ENCODE data around the gene CDH16.
A peak's percentile ranks its signal among the peaks of the same experiment; 100 is the strongest.

Gene CDH16

DNA sequence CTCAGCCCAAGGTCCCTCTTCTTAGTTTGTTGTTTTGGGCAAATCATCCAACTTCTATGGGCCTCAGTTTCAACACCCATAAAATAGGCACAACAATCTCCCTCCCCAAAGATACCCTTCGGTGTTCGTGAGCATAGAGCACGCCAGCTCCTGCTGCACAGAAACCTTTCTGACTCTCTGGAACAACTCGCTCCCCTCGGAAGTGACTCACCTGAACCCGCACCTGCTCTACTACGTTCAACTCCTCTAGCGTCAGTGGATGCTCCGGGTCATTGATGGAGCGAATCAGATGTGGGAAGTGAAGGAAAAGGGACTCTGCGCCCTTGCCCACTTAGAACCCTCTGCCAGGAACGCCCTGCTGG is 15.1 kb upstream of the CDH16 start:
- TF ChIP-seq, protein P1, sequence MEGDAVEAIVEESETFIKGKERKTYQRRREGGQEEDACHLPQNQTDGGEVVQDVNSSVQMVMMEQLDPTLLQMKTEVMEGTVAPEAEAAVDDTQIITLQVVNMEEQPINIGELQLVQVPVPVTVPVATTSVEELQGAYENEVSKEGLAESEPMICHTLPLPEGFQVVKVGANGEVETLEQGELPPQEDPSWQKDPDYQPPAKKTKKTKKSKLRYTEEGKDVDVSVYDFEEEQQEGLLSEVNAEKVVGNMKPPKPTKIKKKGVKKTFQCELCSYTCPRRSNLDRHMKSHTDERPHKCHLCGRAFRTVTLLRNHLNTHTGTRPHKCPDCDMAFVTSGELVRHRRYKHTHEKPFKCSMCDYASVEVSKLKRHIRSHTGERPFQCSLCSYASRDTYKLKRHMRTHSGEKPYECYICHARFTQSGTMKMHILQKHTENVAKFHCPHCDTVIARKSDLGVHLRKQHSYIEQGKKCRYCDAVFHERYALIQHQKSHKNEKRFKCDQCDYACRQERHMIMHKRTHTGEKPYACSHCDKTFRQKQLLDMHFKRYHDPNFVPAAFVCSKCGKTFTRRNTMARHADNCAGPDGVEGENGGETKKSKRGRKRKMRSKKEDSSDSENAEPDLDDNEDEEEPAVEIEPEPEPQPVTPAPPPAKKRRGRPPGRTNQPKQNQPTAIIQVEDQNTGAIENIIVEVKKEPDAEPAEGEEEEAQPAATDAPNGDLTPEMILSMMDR (IDR thresholded peaks at IDR 0.05; ENCODE audit: insufficient read depth, low read depth, low read length, missing control alignments): no peak
- DNase-seq (ENCODE audit: low read depth): no peak

DNA sequence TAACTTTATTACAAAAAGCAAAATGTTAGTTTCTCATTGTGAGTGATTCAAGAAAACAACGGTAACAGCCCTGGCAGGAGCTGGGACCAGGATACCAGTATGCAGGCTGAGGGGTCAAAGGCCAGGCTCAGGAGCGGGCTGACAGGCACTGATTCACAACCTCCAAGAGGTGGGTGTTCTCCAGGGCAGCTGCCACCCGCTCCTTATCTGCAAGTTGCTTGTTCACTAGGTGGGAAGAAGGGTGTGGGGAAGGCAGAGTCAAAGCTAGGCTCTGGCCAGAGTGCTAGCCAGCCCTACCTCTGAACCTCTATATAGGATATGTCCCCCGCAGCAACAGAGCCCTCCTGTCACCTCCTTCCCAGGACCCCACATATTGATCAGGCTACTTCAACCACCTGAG is 13.4 kb upstream of the CDH16 start:
- no peak for DNase-seq (ENCODE audit: low read depth)
- TF ChIP-seq, protein P1 (IDR thresholded peaks at IDR 0.05; ENCODE audit: insufficient read depth, low read depth, low read length, missing control alignments): no peak
- H3K4me3 ChIP-seq (ENCODE audit: low read depth, low read length): no peak overlapping the region

More for the DNA sequence above, 15.1 kb upstream of the CDH16 start:
- H3K4me3 ChIP-seq (ENCODE audit: low read depth, low read length): peak overlapping the region; percentile 95

DNA sequence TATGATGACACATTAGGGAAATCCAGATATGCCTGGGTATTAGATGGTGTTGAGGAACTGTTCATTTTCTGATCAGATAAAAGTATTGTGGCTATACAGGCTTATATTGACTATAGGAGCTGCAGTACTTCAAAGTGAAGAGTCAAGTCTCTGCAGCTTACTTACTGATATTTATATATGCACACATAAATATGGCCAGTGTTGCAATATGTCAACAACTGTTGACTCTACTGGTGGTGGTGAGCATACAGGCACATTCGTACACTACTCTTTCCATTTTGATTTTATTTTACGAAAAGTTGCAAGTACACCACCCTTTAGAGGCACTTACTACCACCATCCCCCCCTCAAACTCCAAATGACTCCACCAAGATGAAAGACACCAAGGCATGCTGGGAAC is 13.0 kb upstream of the CDH16 start:
- H3K4me3 ChIP-seq (ENCODE audit: low read depth, low read length): no peak overlapping the region
- TF ChIP-seq, protein P1 (IDR thresholded peaks at IDR 0.05; ENCODE audit: insufficient read depth, low read depth, low read length, missing control alignments): no peak
- no peak for DNase-seq (ENCODE audit: low read depth)

DNA sequence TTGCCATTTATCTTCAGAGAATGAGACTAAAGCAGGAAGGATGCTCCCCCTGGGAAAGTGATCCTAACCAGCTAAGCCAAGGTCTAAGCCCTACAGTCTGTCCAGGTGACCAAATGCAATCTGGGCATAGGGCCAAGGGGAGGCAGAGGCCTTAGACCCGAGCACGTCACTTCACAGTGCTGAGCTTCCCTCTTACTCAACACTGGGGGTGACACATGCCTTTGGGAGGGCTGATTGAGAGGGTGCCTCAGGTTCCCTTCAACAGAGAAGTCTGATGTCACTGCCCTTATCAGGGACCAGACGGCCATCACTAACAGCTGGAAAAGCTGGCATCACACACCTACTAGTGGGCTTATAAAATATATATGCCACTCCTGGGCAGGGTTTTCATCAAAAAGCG is 11.5 kb upstream of the CDH16 start:
- DNase-seq (ENCODE audit: low read depth): no peak
- H3K4me3 ChIP-seq (ENCODE audit: low read depth, low read length): no peak overlapping the region
- TF ChIP-seq, protein P1 (IDR thresholded peaks at IDR 0.05; ENCODE audit: insufficient read depth, low read depth, low read length, missing control alignments): no peak

- TF ChIP-seq, protein P1 (IDR thresholded peaks at IDR 0.05; ENCODE audit: insufficient read depth, low read depth, low read length, missing control alignments): peak; percentile 23
- DNase-seq (ENCODE audit: low read depth): peak; percentile 53
- no peak overlapping the region for H3K4me3 ChIP-seq (ENCODE audit: low read depth, low read length)
Measured at GRCh38 chr16:66928702-66929388, 10.2 kb upstream of the CDH16 start.

- TF ChIP-seq, protein P1 (IDR thresholded peaks at IDR 0.05; ENCODE audit: insufficient read depth, low read depth, low read length, missing control alignments): no peak
- H3K4me3 ChIP-seq (ENCODE audit: low read depth, low read length): no peak overlapping the region
- DNase-seq (ENCODE audit: low read depth): peak; percentile 20
Measured at GRCh38 chr16:66927918-66928649, 9.4 kb upstream of the CDH16 start.

All from GM12865 (cell line).